NT2/D1 (cell line): Measurements from ENCODE around the gene CYTH3.

Experiments
- YY1 ChIP-seq: IDR thresholded peaks from 2 replicates; pipeline ENCODE4 v1.6.1; 2011; ENCODE audit not compliant: insufficient read length, insufficient read depth
- ZNF274 ChIP-seq: IDR thresholded peaks from 2 replicates; pipeline ENCODE4 v1.6.1; 2011; ENCODE audit warnings: mild to moderate bottlenecking, low read depth, low read length

- no peak for TF ChIP-seq ZNF274
- TF ChIP-seq YY1 = no peak
Measured at GRCh38 chr7:6167587-6168476, 104.6 kb downstream of the CYTH3 start.
